ENCODE results near the gene NHLRC4. TPM values are rescaled to one million over a fixed set of nuclear protein-coding genes. Genes with fewer than 3 reads are reported as not detected.

Gene NHLRC4, protein sequence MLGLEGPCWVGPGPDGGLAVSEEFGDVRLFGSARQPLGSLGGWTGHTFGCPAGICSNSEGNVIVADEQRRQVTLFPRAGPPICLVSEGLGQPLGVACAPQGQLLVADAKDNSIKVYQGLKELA
- 10 to 100 TPM in 1 of 4 donors, 1 to 10 TPM in 3; 2.7 to 10.3 (median 5.8) TPM for polyA plus RNA-seq (ENCODE audit: insufficient read length in 4 of 4)

DNA sequence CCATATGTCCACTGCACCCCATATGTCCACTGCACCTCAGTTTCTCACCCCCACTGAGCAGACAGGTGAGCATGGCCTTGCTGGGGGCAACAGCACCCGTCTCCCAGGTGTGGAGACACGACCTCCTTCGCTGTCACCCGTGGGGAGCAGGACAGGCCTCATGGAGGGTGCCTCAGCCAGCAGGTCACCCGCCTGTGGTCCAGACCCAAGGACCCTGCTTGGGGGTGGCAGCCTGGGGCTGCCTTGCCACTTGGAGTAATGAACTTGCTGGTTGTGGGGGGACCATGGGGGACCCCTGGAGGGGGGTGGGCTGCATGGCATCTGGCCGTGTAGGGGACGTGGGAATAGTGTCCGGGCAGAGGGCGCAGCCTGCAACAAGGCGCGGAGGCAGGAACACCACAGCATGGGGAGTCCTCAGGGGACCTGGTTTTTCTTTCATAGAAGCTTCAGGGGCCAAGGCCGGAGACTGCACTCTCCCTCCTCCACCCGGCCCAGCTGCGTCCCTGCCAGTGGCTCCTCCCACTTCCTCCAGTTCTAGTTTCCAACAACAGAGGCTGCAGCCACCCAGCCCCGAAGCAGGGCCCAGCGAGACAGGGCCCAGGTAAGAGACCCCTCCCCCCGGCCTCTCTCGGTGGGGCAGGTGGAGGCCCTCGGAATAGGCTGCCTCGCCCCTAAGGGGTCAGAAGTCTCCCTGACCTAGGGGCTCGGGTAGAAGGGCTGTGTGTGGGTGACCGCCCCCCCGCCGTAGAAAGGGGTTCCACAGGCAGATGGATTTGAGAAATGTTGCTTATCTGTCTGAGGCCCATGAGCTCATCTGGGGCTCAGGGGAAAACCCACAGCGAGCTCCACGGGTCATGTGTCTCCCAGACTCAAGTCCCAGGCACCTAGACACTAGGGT, at the start of gene NHLRC4:
TSS of gene NHLRC4 (plus strand) at position 531 of the 898 bp plus-strand sequence. CDS start 1,043 bp downstream, outside the sequence.
- DNase-seq (ENCODE audit: low read depth in 4 of 4, low spot score in 3 of 4) = peak in 1 of 4 donors; percentile 67

DNA sequence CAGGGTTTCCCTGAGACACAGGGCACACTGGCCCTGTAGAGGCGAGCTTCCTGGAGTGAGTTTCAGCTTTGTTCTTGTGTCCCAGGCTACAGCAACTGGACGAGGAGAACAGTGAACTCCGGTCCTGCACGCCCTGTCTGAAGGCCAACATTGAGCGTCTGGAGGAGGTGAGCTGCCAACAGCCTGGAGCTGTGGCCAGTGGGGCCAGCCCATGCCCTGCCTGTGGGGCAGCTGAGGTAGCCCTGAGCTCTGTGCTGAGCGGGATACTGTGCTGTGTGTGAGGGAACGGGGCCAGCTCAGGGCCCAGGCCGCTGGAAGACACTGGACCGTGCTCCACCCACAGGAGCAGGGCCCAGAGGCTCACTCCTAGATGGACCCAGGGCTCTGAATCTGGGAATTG, 47.9 kb upstream of the NHLRC4 start:
- no peak for DNase-seq (ENCODE audit: low read depth in 4 of 4, low spot score in 3 of 4)

DNA sequence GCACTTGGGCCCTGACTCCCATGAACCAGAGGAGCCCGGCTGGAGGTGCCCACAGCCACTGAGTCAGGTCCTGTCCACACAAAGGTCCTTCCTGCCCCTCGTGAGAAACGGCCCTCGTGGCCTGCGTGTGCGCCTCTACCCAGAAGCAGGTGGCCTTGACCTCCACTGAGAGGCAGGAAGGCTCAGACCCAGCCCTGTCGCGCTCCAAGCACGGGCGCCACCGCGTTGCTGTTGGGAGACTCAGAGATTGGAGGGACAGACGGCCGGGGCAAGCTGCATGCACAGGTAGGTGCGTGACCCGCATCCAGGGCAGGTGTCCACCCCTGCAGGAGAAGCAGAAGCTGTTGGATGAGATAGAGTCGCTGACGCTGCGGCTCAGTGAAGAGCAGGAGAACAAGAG, 47.4 kb upstream of the NHLRC4 start:
- no peak for DNase-seq (ENCODE audit: low read depth in 4 of 4, low spot score in 3 of 4)

GRCh38 chr16:519841-520687, 46.7 kb upstream of the NHLRC4 start:
- no peak for DNase-seq (ENCODE audit: low read depth in 4 of 4, low spot score in 3 of 4)

- DNase-seq (ENCODE audit: low read depth in 4 of 4, low spot score in 3 of 4) = no peak
Observed at GRCh38 chr16:520847-521246, 46.0 kb upstream of the NHLRC4 start.

- DNase-seq (ENCODE audit: low read depth in 4 of 4, low spot score in 3 of 4) = no peak
Observed at GRCh38 chr16:521381-522210, 45.2 kb upstream of the NHLRC4 start.

DNA sequence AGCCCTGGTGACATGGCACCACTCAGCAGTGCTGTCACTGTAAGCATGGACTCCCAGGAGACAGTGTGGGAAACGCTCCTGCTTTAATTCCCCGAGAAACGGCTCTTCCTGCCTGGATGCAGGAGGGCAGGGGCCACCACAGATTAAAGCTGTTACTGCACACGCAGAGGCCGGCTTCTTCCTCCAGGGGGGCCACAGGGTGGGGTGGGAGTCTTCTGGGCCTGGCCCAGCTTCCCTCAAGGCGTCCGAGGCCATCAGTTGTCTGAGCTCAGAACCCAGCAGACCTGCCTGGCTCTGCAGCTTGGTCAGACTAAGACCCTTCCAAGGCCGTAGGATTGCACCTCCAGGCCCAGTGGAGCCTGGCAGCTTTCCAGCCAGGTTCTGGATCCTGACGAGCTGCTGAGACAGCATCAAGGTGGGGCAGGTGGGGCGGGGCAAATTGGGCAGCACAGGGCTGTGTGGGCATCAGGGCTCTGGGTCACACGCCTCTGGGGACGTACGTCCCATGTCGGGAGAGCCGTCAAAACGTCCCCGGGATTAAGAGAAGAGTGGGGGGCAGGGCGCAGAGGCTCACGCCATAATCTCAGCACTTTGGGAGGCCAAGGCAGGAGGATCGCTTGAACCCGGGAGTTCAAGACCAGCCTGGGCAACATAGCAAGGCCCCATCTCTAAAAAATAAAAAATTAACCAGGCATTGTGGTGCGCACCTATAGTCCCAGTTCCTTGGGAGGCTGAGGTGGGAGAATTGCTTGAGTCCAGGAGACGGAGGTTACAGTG, 44.3 kb upstream of the NHLRC4 start:
- no peak for DNase-seq (ENCODE audit: low read depth in 4 of 4, low spot score in 3 of 4)

DNA sequence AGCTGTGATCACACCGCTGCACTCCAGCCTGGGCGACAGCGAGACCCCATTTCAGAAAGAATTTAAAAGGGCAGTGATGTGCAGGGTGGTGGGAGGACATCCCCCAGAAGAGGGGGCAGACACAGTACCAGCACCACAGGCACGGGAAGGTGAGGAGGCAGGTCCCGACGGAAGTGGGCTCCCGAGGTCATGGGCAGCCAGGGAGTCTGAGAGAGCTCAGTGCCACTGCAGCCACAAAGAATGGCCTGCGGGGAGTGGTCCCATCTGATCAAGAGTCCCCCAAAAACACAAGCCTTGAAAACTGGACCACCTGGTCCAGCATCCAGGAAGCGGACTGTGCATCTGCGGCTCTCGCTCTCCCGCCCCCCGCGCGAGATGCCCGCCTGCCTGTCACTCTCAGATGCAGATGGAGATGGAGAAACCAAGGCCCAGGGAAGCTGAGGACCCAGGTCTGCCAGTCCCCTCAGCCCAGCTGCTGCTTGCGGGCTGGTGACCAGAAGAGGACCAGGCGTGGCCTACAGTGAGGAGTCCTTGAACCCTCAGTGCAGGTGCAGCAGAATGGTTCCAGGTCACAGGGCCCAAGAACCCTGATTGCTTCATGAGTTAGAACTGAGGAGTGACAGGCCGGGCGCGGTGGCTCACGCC, 43.6 kb upstream of the NHLRC4 start:
- DNase-seq (ENCODE audit: low read depth in 4 of 4, low spot score in 3 of 4) = no peak

GRCh38 chr16:524274-525040, 42.3 kb upstream of the NHLRC4 start:
- no peak for DNase-seq (ENCODE audit: low read depth in 4 of 4, low spot score in 3 of 4)

- DNase-seq (ENCODE audit: low read depth in 4 of 4, low spot score in 3 of 4) = no peak
Observed at GRCh38 chr16:525123-525519, 41.7 kb upstream of the NHLRC4 start.

DNA sequence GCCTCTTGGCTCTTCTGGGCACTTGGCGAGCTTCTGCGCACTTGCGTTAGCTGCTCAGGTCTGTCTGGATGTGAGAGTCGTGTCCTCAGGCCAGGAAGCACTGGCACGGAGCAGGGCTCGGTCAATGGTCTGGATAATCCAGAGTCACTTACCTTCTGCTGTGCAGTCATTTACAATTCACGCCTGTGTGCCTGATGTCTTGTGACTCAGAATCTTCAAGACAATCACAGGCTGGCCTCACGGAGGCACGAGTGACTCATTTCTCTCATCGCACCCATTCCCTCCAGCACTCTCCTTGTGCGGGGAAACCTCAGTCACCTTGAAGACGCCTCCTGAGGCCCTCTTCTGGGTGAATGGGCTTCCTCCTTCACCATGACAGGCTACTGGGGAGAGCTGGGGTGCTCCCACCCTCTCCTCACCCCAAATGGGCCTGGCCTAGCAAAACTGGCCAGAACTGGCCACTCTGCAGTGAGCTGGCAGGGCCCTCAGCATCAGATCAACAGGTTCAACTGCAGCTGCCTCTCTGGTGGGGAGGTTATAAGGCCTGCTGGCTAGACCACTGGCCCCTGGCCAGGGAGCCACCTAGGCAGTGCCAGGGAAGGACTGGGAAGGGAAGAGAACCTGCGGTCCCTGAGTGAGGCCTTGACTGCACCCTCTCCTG, 41.2 kb upstream of the NHLRC4 start:
- no peak for DNase-seq (ENCODE audit: low read depth in 4 of 4, low spot score in 3 of 4)

GRCh38 chr16:526181-527014, 40.4 kb upstream of the NHLRC4 start:
- DNase-seq (ENCODE audit: low read depth in 4 of 4, low spot score in 3 of 4) = no peak

DNA sequence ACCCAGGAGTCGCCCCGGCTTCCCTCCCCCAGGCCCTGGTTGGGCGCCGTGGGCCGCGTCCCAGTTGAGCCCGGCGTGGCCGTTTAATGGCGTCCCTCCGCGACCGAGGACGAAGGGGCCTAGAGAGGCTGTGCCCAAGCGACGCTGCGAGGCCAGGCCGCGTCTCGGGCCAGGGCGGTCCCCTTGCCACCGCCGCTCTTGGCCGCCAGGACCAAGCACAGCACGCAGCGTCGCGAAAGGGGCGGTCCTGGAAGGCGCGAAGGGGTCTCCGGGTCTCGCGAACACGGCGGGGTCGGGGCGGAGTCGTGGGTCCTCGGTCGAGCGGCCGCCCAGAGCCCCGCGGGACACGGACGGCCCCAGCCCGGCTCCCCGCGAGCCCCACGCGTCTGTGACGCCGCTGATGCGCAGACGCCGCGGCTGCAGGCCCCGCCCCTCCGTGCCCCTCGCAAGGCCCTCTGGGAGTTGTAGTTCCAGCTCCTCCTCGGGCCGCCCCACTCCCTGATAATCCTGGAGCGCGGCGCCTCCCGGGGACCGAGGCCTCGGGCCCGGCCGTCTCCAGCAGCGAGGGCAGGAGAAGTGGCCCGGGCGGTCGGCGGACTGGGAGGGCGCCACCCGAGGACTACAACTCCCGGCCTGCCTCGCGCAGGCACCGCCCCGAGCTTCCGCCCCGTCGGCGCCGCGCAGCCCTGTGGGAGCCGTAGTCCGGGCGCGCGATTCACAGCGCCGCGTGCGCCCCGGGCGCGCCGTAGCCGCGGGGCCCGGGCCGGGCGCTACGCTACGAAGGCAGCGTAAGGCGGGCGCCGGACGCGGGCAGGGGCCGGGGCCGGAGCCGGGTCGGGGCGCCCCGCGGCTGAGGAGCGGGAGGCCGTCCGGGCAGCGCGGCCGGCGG, 39.5 kb upstream of the NHLRC4 start, which contains the start of gene CAPN15:
TSS of gene CAPN15 (plus strand) at position 698 of the 889 bp plus-strand sequence. CDS start 19,127 bp downstream, outside the sequence.
- peak; percentile 81 to 83 (median 81) for DNase-seq (ENCODE audit: low read depth in 4 of 4, low spot score in 3 of 4)

DNA sequence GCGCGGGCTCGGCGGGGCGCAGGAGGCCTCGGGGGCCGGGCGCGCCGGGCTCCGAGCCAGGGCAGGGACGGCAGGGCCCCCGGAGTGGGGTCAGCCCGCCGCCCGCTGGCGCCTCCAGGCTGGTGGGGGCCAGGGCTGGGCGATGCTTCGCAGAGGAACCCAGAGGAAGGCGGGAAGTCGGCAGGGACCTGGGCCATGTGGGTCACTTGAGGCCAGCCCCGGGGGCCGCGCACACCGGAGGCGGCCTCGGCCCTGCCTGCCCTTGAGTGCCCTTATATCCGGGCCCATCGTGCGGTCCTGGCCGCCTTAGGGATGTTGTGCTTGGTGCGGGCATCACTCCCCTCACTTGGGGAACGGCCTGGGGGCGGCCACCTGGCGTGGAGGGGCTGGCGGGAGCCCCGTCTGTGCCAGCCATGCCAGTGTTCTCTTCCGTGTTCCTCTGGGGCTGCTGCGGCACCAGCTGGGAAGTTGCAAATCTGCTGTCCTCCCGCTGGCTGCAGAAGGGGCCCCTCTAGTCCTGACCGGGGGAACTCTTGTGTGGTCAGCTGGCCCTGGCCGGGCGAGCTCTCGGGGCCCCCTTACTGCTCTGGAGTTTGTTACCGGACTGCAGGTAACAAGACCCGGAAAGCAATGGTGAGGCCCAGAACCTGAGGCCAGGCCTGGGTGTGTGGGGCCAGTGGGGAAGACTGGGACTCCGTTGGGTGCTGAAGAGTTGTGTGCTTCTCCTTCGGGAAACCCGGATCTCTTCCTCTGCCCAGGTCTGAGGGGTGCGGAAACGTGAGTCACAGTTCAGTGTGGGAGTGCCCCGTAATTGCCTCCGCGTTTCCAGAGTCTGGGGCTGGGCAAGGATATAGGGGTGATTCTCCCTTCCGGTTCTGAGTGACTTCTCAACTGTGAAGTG, 38.4 kb upstream of the NHLRC4 start:
- DNase-seq (ENCODE audit: low read depth in 4 of 4, low spot score in 3 of 4) = no peak
